GM12801 (cell line): ENCODE results near the gene ATP8A1.

Experiments
- CTCF ChIP-seq: IDR thresholded peaks from one replicate; pipeline ENCODE4 v1.5.1; 2011; ENCODE audit warnings: control low read depth; ENCODE audit not compliant: insufficient read length; ENCODE audit errors: extremely low read depth

ATP8A1 gene

GRCh38 chr4:42628740-42629139 lies 28.2 kb downstream of the ATP8A1 start:
- no peak for TF ChIP-seq CTCF

- no peak for TF ChIP-seq CTCF
Observed at GRCh38 chr4:42627885-42628646, 28.8 kb downstream of the ATP8A1 start.

DNA sequence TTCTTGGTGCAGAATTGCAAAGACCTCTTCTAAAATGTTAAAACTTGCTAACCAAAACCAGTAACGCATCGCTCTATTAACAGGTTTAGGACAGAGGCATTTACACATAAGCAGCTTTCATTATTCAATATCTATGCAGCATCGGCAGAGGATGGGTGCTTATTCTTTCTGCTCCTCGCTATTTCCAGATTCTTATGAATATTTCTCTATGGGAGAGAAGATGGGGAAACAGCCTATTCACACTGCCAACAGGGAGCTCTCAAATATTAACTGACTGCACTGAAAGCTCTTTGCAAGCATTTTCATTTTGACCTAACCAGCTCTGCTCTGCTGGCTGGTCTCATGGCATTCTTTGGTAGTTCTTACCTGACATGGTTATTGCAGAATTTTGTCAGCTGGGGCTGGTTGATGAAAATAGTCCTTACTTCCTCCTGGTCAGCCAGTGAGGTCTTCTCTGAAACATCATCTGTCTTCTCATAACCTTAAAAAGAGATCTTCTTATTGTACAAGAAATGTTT lies 30.2 kb downstream of the ATP8A1 start:
- no peak for TF ChIP-seq CTCF

DNA sequence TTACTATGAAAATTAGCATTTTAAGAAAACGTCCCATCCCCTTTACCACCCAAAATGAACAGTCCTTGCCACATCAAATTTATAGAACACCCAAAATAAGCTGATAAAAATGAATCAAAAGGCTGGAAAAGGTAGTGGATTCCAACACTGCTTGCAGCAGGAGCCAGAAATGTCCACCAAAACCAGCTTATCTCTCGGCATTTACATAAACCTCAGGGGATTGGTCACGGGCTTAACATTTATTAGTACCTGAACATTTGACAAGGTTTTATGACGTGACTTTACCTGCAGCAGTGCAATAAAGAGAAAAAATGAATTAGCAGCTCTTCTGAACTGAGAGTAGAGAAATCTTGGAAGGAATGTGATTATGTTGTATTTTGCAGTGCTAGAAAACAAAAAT lies 31.6 kb downstream of the ATP8A1 start:
- no peak for TF ChIP-seq CTCF

DNA sequence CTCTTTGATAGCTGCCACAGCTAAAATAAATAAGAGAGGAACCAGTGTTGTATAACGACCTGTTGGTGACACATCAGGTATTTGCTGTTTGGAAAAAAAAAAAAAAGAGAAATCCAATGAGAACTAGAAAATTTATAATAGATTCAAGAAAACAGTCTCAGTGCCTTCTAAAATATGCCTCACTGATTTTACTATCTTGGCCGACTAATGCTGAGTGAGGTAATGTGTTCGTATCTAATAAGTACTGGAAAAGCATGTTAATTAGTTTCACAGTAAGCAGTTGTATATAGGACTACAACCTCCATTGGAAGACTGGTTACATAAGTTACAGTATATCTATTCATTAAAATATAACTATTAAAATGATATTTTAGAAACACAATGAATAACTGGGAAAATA lies 32.4 kb downstream of the ATP8A1 start:
- no peak for TF ChIP-seq CTCF

DNA sequence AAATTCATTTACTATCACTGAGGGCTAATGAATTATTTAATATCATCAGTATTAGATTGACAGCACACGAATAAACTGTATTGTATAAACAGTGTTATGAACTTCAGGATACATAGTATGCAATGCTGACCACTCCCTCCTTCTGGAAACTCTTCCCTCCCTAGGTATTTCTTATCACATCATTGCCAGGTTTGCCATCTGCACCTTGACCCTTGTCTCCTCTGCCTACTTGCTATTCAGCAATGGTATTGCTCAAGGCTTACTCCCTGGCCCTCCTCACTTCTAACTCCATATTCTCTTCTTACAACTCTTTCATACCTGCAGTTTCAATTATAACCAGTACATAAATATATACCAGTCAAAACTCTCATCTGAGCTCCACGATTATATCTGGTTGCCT lies 38.9 kb downstream of the ATP8A1 start:
- TF ChIP-seq CTCF: no peak

GRCh38 chr4:42617030-42617429 lies 39.9 kb downstream of the ATP8A1 start:
- TF ChIP-seq CTCF: no peak
